Hematopoietic multipotent progenitor cell treated with erythropoietin and hydrocortisone succinate and interleukin-3 and kit ligand, for 8 days (in vitro differentiated cells): ENCODE measurements around the gene GIPC1.

Source experiments
- DNase-seq: peaks from one replicate; pipeline ENCODE4 v3.0.0-alpha.2; 2015

GIPC1 gene

GRCh38 chr19:14492756-14493337 lies 3.1 kb downstream of the GIPC1 start:
- DNase-seq = no peak

GRCh38 chr19:14487370-14488125 lies 8.4 kb downstream of the GIPC1 start:
- DNase-seq = no peak

DNA sequence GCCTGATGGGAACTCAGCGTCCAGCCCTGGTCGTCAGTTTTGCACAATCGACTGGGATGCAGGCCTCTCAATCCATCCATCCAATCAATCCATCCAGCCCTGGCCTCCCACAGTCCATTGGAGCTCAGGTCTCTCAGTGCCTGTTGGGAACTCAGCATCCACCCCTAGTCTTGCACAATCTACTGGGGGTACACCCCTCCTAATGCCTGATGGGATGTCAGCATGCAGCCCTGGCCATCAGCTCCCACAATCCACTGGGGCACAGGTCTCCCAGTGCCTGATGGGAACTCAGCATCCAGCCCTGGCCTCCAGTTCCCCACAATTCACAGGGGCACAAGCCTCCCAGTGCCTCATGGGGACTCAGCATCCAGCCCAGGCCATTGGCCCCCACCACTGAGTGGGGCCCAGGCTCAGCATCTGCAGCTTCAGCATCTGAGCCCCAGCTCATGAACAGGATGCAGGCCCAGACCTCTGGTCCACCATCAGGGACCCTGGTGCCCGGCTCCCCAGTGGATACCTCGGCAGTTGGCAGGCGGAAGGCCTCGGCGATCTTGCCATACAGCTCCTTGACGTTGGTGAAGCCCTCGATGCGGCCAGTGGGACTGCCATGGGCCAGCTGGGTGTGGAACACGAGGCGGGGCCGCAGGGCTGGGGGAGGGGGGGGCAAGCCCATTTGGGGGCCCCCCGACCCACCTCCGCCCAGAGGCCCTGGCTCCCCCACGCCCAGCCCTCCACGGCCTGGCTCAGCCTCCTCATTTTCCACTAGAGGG lies 13.6 kb downstream of the GIPC1 start:
- no peak for DNase-seq

- DNase-seq = no peak
Measured at GRCh38 chr19:14480700-14481079, 15.2 kb downstream of the GIPC1 start.

- peak; percentile 33 for DNase-seq
Measured at GRCh38 chr19:14479975-14480699, 15.8 kb downstream of the GIPC1 start.

DNA sequence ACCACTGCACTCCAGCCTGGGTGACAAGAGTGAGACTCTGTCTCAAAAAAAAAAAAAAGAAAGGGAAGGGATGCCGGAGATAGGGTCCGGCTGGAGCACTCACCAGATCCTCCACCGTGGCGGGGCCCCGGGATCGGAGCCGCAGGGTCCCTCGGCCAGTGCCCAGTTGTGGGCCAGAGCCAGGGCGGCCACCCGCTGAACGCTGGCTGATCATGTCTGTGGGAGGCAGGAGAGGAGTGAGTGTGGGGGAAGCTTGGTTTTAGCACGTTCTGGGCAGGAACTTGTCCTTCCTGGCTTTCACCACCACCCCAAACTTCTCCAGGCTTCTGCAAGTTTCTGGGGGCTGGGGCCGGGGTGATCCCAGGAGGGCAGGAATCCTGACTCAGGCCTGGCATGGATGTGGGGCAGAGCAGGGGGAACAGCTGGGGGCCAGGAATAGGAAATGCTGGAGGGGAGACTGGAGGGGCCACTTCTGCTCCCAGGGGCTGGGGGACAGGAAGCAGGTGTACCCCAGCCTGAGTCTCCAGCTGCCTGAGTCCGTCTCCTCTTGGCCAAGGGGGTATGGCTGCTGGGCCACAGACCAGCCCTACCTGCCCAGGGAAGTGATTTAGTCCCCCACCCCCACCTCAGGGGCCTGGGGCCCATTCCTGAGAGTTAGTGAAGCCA lies 16.5 kb downstream of the GIPC1 start:
- no peak for DNase-seq

DNA sequence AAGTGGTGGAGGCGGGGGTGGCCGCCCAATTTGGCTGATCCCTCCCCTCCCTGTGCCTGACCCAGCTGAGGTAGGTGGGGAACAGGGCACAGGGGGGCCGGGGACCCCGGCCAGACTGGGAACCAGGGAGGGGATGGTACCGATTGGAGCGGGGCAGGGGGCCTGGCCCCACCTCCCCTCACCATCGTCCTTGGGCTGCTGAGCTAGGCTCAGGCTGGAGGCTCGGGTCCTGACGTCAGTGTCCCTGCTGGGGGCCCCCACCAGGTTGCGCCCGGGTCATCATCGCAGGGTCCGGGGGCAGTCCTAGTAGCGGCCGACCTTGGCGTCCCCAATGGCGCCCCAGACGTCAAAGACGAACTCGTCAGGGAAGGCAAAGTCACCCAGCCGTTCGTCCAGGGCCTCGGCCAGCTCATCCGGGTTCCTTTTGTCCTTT lies 17.8 kb downstream of the GIPC1 start:
- DNase-seq = no peak

DNA sequence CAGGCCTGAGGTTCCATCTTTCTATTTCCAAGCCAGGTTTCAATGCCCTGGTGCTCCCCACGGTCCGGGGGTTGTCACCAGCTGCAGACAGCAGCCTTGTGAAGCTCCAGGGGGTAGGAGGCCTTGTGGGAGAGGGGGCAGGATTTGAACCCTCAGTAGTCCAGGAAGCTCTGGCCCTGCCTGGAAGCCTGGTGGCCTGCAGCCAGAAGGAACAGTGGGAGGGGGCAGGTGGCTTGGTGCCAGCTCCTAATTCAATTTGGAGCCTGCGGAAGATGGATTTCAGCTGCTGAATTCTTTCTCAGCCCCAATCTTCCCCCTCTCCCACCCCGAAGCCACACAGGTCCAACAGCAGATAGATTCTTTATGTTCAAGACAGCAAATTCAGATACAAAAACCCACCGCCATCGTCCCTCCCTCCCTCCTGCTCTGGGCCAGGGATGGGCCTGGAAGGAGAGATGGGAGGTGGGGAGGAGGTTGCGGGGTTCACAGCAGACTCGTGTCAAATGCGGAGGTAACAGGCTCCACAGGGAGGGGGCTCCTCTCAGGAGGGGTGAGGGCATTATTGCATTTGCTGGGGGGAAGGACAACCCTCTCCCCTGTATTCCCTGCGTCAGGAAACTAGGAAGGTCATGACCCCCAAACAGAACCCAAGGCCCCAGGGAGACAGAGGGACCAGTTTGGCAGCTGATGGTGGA lies 18.4 kb downstream of the GIPC1 start:
- no peak for DNase-seq

DNA sequence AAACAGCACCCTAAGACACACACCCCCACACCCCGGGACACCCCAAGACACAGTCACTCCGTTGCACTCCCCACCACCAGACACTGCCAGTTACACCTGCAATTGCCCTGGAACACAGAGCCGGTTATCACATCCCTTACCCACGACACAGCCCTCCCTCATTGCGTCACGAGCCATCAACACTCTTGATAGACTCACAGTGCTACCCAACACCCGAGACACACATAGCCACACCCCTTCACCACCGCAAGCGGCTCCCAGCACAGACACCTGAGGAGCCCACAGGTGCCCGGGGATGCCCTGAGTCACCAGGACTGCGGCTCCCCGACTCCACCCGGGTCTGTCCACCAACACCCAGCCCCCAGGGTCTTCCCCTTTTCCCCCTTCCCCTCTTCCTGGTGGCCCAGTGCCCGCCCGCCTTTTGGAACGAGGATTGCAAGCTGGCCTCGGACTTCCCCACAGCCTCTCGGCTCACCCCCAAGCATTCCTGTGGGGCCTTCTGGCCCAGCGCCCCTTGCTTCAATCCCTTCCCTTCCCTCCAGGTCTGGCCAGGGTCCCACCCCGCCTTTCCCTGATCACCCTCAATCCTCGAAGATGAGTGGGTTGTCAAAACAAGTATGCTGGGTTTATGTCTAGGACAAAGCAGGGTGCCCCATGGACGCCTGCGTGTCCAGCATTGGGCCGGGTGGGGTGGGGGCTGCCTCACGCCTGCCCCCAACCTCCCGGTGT lies 19.1 kb downstream of the GIPC1 start:
- peak; percentile 32 for DNase-seq

- no peak for DNase-seq
Measured at GRCh38 chr19:14476327-14476672, 19.6 kb downstream of the GIPC1 start.

DNA sequence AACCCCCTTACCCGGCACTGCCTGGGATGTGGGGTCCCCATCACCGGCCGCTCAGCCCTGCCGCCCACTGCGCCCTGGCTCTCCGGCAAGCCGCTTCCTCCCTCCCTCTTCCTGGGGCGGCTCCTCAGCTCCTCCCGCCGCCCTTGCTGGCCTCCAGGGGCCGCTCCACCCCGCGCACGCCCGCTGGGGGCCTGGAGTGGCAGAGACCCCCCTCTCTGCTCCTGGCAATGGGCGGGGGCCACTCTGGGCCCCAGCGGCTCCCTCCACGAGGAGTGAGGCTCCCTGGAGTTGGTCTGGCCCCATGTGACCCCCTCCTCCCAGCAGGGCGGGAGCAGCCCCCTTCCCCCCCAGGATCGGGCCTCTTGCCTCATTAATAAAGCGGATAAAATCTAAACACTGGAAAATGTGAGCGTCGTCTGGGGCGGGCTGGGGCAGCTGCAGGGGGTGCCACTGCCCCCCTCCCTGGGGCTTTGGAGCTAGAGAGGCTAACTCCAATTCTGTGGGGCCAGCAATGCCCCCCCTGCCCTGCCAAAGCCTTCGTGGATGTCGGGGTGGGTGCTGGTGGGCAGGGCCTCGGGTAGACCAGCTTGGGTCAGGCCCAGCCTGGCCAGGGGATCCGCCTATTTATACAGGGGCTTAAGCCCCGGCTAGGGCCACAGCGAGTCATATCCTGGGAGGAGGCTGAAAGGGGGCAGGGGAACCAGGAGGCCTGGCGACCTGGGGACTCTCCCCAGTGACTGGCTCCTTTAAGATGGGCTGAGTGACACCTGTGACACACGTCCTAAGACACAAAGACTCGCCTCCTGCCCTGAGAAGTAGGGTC lies 20.5 kb downstream of the GIPC1 start, which contains the start of gene PTGER1:
Gene PTGER1, minus strand, starts transcription at position 104 of the 823 bp plus-strand sequence. CDS start 1,034 bp downstream, outside the sequence.
- no peak for DNase-seq

DNA sequence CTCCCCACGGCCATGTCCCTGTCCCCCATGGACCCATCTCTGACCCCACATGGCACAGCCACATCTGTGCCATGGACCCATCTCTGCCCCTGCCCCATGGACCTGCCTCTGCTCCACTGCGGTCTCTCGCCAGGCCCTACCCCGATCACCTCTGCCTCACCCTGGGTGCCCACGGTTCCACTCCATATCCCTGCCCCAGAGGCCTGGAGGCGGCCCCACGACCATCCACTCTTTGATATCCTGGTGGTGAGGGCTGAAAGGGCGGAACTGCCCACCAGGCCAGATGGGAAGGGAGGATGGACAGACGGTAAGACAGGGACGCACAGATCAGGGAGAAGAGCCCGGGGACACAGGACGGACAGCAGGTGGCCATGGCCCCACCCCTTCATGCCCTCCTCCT lies 21.1 kb downstream of the GIPC1 start:
- DNase-seq = no peak

GRCh38 chr19:14473978-14474578 lies 21.8 kb downstream of the GIPC1 start:
- DNase-seq = no peak

DNA sequence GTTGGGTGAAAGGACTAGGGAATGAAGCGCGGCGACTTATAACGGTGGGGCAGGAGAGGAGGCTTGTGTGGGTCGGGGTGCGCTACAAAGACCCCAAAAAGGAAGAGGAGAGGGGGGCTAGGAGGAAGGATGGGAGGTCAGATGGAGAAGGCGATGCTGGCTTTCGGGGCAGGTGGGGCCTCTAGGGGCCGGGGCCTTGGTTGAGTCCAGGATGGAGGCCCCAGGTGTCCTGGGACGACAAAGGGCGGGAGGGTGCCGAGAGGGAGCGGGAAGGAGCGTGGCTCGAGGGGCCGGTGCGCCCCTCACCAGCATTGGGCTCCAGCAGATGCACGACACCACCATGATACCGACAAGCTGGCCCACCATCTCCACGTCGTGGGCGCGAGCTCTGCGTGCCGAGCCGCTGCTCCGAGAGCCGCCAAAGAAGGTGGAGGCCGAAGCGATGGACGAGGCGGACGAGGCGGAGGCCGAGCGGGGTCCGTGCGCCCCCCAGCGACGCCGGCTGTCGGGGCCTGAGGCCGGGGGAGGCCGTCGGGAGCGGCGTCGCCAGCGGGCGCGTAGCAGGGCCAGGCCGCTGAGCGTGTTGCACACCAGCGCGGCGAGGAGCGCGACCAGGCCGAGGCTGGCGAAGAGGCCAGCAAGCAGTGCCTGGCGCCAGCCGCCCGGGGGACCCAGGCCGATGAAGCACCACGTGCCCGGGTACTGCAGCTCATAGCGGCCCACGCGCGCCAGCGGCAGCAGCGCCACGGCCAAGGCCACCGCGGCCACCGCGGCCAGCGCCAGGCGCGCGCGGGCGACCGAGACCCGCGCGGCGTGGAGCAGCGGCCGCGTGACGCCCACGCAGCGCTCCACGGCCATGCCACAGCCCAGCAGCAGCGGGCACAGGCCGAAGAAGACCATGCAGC lies 22.6 kb downstream of the GIPC1 start:
- DNase-seq = no peak

GRCh38 chr19:14472202-14472938 lies 23.6 kb downstream of the GIPC1 start:
- peak; percentile 68 for DNase-seq

DNA sequence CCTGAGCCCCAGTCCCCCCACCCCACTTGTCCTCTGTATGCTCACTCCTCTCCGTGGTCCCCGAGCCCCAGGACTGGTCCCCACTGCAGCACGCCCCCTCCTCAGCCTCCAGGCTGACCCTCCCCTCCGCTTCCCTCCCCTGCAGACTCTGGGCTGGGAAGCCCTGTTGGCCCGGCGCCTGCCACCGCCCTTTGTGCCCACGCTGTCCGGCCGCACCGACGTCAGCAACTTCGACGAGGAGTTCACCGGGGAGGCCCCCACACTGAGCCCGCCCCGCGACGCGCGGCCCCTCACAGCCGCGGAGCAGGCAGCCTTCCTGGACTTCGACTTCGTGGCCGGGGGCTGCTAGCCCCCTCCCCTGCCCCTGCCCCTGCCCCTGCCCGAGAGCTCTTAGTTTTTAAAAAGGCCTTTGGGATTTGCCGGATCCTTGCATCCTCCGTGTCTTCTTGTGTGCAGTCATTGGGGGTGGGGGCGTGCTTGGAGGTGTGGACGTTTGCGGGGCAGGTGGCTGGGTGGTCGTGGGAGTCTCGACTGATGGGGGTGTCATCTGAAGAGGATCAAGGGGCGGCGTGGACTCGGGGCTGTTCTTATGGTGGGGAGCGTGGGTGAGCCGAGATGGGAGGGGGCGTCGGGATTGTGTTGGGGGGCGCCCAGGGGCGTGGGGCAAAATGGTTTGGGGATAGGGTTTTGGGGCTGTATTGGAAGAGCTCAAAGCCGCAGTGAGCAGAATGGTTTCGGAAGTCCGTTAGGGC lies 24.3 kb downstream of the GIPC1 start:
- no peak for DNase-seq
